CD4-positive, alpha-beta T cell treated with Interleukin-10 for 1 hour (primary cell): Measurements from ENCODE around the gene RNF34.

Experiments
- DNase-seq: peaks from one replicate; pipeline ENCODE4 v3.0.0-alpha.2; 2020

The RNF34 gene

GRCh38 chr12:121467638-121468498 is 68.0 kb downstream of the RNF34 start:
- no peak for DNase-seq

- no peak for DNase-seq
Observed at GRCh38 chr12:121468499-121468801, 68.5 kb downstream of the RNF34 start.

GRCh38 chr12:121470751-121471150 is 70.8 kb downstream of the RNF34 start:
- DNase-seq = no peak

- no peak for DNase-seq
Observed at GRCh38 chr12:121472150-121472905, 72.4 kb downstream of the RNF34 start.
